ENCODE data around the gene SAXO2.
"Not testable (repeated sequence)": the region's sequence is repeated elsewhere in the genome, so short reads cannot be mapped to it uniquely, and the experiment has no call there.

SAXO2 gene

GRCh38 chr15:82294061-82294690 lies 31.6 kb downstream of the SAXO2 start:
- H3K4me3 ChIP-seq (ENCODE audit: low read depth, low read length) = no peak overlapping the region
- no peak for TF ChIP-seq CTCF (IDR thresholded peaks at IDR 0.05; ENCODE audit: low read depth, low read length)
- no peaks in the 10 kb centered on the region for H3K4me1 ChIP-seq
- no peak for DNase-seq
- no peaks in the 10 kb centered on the region for H3K27me3 ChIP-seq
- H3K9me3 ChIP-seq = no peaks in the 10 kb centered on the region
- H3K36me3 ChIP-seq = no peaks in the 10 kb centered on the region

GRCh38 chr15:82297546-82297945 lies 34.9 kb downstream of the SAXO2 start:
- Histone ChIP-seq H3K27me3 (no peaks in the 10 kb centered on the region), H3K4me1 (no peaks in the 10 kb centered on the region), H3K9me3 (no peaks in the 10 kb centered on the region), H3K36me3 (no peaks in the 10 kb centered on the region), H3K4me3 (ENCODE audit: low read depth, low read length) (no peak overlapping the region)
- no peak for TF ChIP-seq CTCF (IDR thresholded peaks at IDR 0.05; ENCODE audit: low read depth, low read length)
- DNase-seq = no peak

- no peak overlapping the region for H3K4me3 ChIP-seq (ENCODE audit: low read depth, low read length)
- no peaks in the 10 kb centered on the region for H3K4me1 ChIP-seq
- H3K9me3 ChIP-seq = no peaks in the 10 kb centered on the region
- TF ChIP-seq CTCF (IDR thresholded peaks at IDR 0.05; ENCODE audit: low read depth, low read length) = no peak
- no peaks in the 10 kb centered on the region for H3K27me3 ChIP-seq
- DNase-seq = no peak
- H3K36me3 ChIP-seq = no peaks in the 10 kb centered on the region
Observed at GRCh38 chr15:82298032-82298431, 35.4 kb downstream of the SAXO2 start.

- Histone ChIP-seq H3K4me3 (ENCODE audit: low read depth, low read length) (no peak overlapping the region), H3K27me3 (no peaks in the 10 kb centered on the region), H3K4me1 (no peaks in the 10 kb centered on the region), H3K9me3 (no peaks in the 10 kb centered on the region), H3K36me3 (no peaks in the 10 kb centered on the region)
- no peak for TF ChIP-seq CTCF (IDR thresholded peaks at IDR 0.05; ENCODE audit: low read depth, low read length)
- DNase-seq = no peak
Observed at GRCh38 chr15:82298520-82298919, 35.9 kb downstream of the SAXO2 start.

- not testable (repeated sequence) for H3K36me3 ChIP-seq; H3K27me3 ChIP-seq; H3K4me1 ChIP-seq; H3K9me3 ChIP-seq; DNase-seq; H3K4me3 ChIP-seq (ENCODE audit: low read depth, low read length)
Observed at GRCh38 chr15:82299511-82299914, 36.9 kb downstream of the SAXO2 start.

- H3K36me3 ChIP-seq; H3K4me3 ChIP-seq (ENCODE audit: low read depth, low read length); DNase-seq; H3K27me3 ChIP-seq; H3K4me1 ChIP-seq; H3K9me3 ChIP-seq: not testable (repeated sequence)
Observed at GRCh38 chr15:82300326-82300725, 37.7 kb downstream of the SAXO2 start.

- no peak for TF ChIP-seq CTCF (IDR thresholded peaks at IDR 0.05; ENCODE audit: low read depth, low read length)
- no peak overlapping the region for H3K4me3 ChIP-seq (ENCODE audit: low read depth, low read length)
- DNase-seq = no peak
- H3K27me3 ChIP-seq = no peaks in the 10 kb centered on the region
- no peaks in the 10 kb centered on the region for H3K4me1 ChIP-seq
- H3K36me3 ChIP-seq = no peaks in the 10 kb centered on the region
- no peaks in the 10 kb centered on the region for H3K9me3 ChIP-seq
Observed at GRCh38 chr15:82300883-82301282, 38.3 kb downstream of the SAXO2 start.
